ENCODE results near the gene ELOVL7. TPM values are rescaled to one million over a fixed set of nuclear protein-coding genes. Genes with fewer than 3 reads are reported as not detected.
A peak's percentile ranks its signal among the peaks of the same experiment; 100 is the strongest.
"Not testable (repeated sequence)": the region's sequence is repeated elsewhere in the genome, so short reads cannot be mapped to it uniquely, and the experiment has no call there.

Gene ELOVL7
- total RNA-seq, 3 donors from 2014 or later (not counting 1 experiment from before 2014, with no cell fraction given): 0.48 to 4.2 (median 2.6) TPM

- no peak overlapping the region for H3K27ac ChIP-seq (ENCODE audit: low read length)
- WGBS (ENCODE audit: insufficient coverage): 64% methylated on average over 8 of the region's 9 CpGs
- peak in 1 of 3 donors; percentile 48 for ATAC-seq
- intact Hi-C loops (cut with micrococcal nuclease): no loop called here
- no peak overlapping the region for H3K4me3 ChIP-seq (ENCODE audit: low read length)
- Mint-ChIP-seq H3K4me3 (no peak overlapping the region), H3K27me3 (ENCODE audit: low read depth in 2 of 2) (no peaks in the 10 kb centered on the region), H3K9me3 (no peaks in the 10 kb centered on the region), H3K4me1 (no peaks in the 10 kb centered on the region), H3K27ac (no peak overlapping the region), H3K36me3 (no peaks in the 10 kb centered on the region)
- no peaks in the 10 kb centered on the region for H3K36me3 ChIP-seq (ENCODE audit: control insufficient read depth, insufficient read depth, low read length)
- H3K9me3 ChIP-seq (ENCODE audit: control insufficient read depth, insufficient read depth, low read length): no peaks in the 10 kb centered on the region
- H3K27me3 ChIP-seq (ENCODE audit: control insufficient read depth, insufficient read depth, low read length): no peaks in the 10 kb centered on the region
- H3K4me1 ChIP-seq (ENCODE audit: control insufficient read depth, insufficient read depth, low read length): no peaks in the 10 kb centered on the region
- TF ChIP-seq CTCF (IDR thresholded peaks at IDR 0.05): no peak
- DNase-seq: no peak
These were observed 23.2 kb downstream of the ELOVL7 start for GRCh38 chr5:60820593-60821487.

GRCh38 chr5:60816138-60816537 lies 27.9 kb downstream of the ELOVL7 start:
- H3K9me3 Mint-ChIP-seq; H3K4me1 ChIP-seq (ENCODE audit: control insufficient read depth, insufficient read depth, low read length); DNase-seq; H3K36me3 ChIP-seq (ENCODE audit: control insufficient read depth, insufficient read depth, low read length); H3K4me3 ChIP-seq (ENCODE audit: low read length); H3K4me1 Mint-ChIP-seq; H3K27me3 Mint-ChIP-seq (ENCODE audit: low read depth in 2 of 2); H3K9me3 ChIP-seq (ENCODE audit: control insufficient read depth, insufficient read depth, low read length); ATAC-seq; intact Hi-C loops (cut with micrococcal nuclease); H3K4me3 Mint-ChIP-seq; H3K27ac Mint-ChIP-seq; H3K27me3 ChIP-seq (ENCODE audit: control insufficient read depth, insufficient read depth, low read length); H3K36me3 Mint-ChIP-seq; H3K27ac ChIP-seq (ENCODE audit: low read length): not testable (repeated sequence)
- 98% methylated on average over 4 of the region's 5 CpGs for WGBS (ENCODE audit: insufficient coverage)

- no peak for TF ChIP-seq CTCF (IDR thresholded peaks at IDR 0.05)
- no peaks in the 10 kb centered on the region for H3K27me3 ChIP-seq (ENCODE audit: control insufficient read depth, insufficient read depth, low read length)
- H3K4me3 Mint-ChIP-seq: no peak overlapping the region
- H3K4me1 Mint-ChIP-seq: no peaks in the 10 kb centered on the region
- H3K27ac Mint-ChIP-seq: no peak overlapping the region
- no peaks in the 10 kb centered on the region for H3K4me1 ChIP-seq (ENCODE audit: control insufficient read depth, insufficient read depth, low read length)
- H3K36me3 ChIP-seq (ENCODE audit: control insufficient read depth, insufficient read depth, low read length): no peaks in the 10 kb centered on the region
- no peak overlapping the region for H3K27ac ChIP-seq (ENCODE audit: low read length)
- H3K36me3 Mint-ChIP-seq: no peaks in the 10 kb centered on the region
- no peaks in the 10 kb centered on the region for H3K9me3 Mint-ChIP-seq
- peaks cover 0 to 2% of the 10 kb centered on the region in 2 donors for H3K27me3 Mint-ChIP-seq (ENCODE audit: low read depth in 2 of 2)
- WGBS (ENCODE audit: insufficient coverage): 100% methylated on average over 1 of the region's 2 CpGs
- DNase-seq (no peak), ATAC-seq (no peak)
- no peaks in the 10 kb centered on the region for H3K9me3 ChIP-seq (ENCODE audit: control insufficient read depth, insufficient read depth, low read length)
- intact Hi-C loops (cut with micrococcal nuclease): no loop called here
- no peak overlapping the region for H3K4me3 ChIP-seq (ENCODE audit: low read length)
These were observed 29.6 kb downstream of the ELOVL7 start for GRCh38 chr5:60814498-60814897.

- Histone ChIP-seq H3K9me3 (ENCODE audit: control insufficient read depth, insufficient read depth, low read length) (no peaks in the 10 kb centered on the region), H3K4me1 (ENCODE audit: control insufficient read depth, insufficient read depth, low read length) (no peaks in the 10 kb centered on the region), H3K36me3 (ENCODE audit: control insufficient read depth, insufficient read depth, low read length) (no peaks in the 10 kb centered on the region), H3K27ac (ENCODE audit: low read length) (no peak overlapping the region), H3K4me3 (ENCODE audit: low read length) (no peak overlapping the region), H3K27me3 (ENCODE audit: control insufficient read depth, insufficient read depth, low read length) (no peaks in the 10 kb centered on the region)
- intact Hi-C loops (cut with micrococcal nuclease): no loop called here
- peaks cover 0 to 2% of the 10 kb centered on the region in 2 donors for H3K27me3 Mint-ChIP-seq (ENCODE audit: low read depth in 2 of 2)
- no peak for TF ChIP-seq CTCF (IDR thresholded peaks at IDR 0.05)
- H3K36me3 Mint-ChIP-seq: no peaks in the 10 kb centered on the region
- H3K4me1 Mint-ChIP-seq: no peaks in the 10 kb centered on the region
- DNase-seq (no peak), ATAC-seq (no peak)
- H3K4me3 Mint-ChIP-seq: no peak overlapping the region
- no peaks in the 10 kb centered on the region for H3K9me3 Mint-ChIP-seq
- H3K27ac Mint-ChIP-seq: no peak overlapping the region
These were observed 31.6 kb downstream of the ELOVL7 start for GRCh38 chr5:60812426-60812825.

Data from natural killer cell (primary cell).